Keratinocyte (primary cell): ENCODE results near the gene SPATA6. TPM values are rescaled to one million over a fixed set of nuclear protein-coding genes. Genes with fewer than 3 reads are reported as not detected.
"Not testable (repeated sequence)": the region's sequence is repeated elsewhere in the genome, so short reads cannot be mapped to it uniquely, and the experiment has no call there.

Experiments used
- DNase-seq: peaks from one replicate; pipeline ENCODE4 v3.0.0-alpha.2; 2011; ENCODE audit warnings: low read depth, missing footprints, low spot score
- FAIRE-seq: peaks from 2 replicates; lab custom pipeline; 2011; peaks lifted over from hg19 to GRCh38; lab: Jason Lieb, UNC
- H2AFZ ChIP-seq: 2 replicates; pipeline ENCODE4 v1.6.0; 2012; ENCODE audit warnings: low read length, control low read depth, inconsistent platforms; ENCODE audit not compliant: control insufficient read depth
- H3K27ac ChIP-seq: 2 replicates; pipeline ENCODE4 v1.5.1; 2011; ENCODE audit warnings: low read length; ENCODE audit not compliant: control insufficient read depth, insufficient read depth
- H3K27me3 ChIP-seq: 3 replicates; pipeline ENCODE4 v1.6.0; 2011; ENCODE audit warnings: low read length; ENCODE audit not compliant: control insufficient read depth, insufficient read depth; ENCODE audit errors: extremely low read depth
- H3K36me3 ChIP-seq, 2 experiments: 2 replicates in 1 of 2; 3 replicates in 1 of 2; pipeline ENCODE4 v1.5.1; 2011; ENCODE audit warnings: low read length in 2 of 2, mild to moderate bottlenecking in 1 of 2; ENCODE audit not compliant: control insufficient read depth in 2 of 2, insufficient read depth in 2 of 2; ENCODE audit errors: extremely low read depth in 1 of 2
- H3K4me1 ChIP-seq: 3 replicates; pipeline ENCODE4 v1.5.1; 2011; ENCODE audit warnings: low read length; ENCODE audit not compliant: control insufficient read depth, insufficient read depth; ENCODE audit errors: extremely low read depth
- H3K4me2 ChIP-seq: 3 replicates; pipeline ENCODE4 v1.6.0; 2011; ENCODE audit warnings: low read depth, low read length; ENCODE audit not compliant: control insufficient read depth, insufficient read depth; ENCODE audit errors: extremely low read depth
- H3K4me3 ChIP-seq, 3 experiments: fragments of 200-600 bp in 1 of 3; sonication (generic) in 1 of 3; 2 replicates in 2 of 3; 3 replicates in 1 of 3; pipeline ENCODE4 v1.5.1; 2011 to 2016; ENCODE audit warnings: low read length in 3 of 3, mild to moderate bottlenecking in 3 of 3, control low read depth in 2 of 3, inconsistent platforms in 1 of 3, low read depth in 1 of 3, mixed read lengths in 1 of 3, mixed run types in 1 of 3, moderate library complexity in 1 of 3; ENCODE audit not compliant: control insufficient read depth in 2 of 3, insufficient read depth in 2 of 3; ENCODE audit errors: extremely low read depth in 1 of 3
- H3K79me2 ChIP-seq: 2 replicates; pipeline ENCODE4 v1.6.0; 2012; ENCODE audit warnings: low read length; ENCODE audit not compliant: control insufficient read depth, insufficient read depth
- H3K9ac ChIP-seq: 3 replicates; pipeline ENCODE4 v1.6.0; 2011; ENCODE audit warnings: low read length; ENCODE audit not compliant: control insufficient read depth, insufficient read depth; ENCODE audit errors: extremely low read depth
- H3K9me1 ChIP-seq: 3 replicates; pipeline ENCODE4 v1.6.0; 2011; ENCODE audit warnings: low read length; ENCODE audit not compliant: control insufficient read depth, insufficient read depth; ENCODE audit errors: extremely low read depth
- H3K9me3 ChIP-seq: 2 replicates; pipeline ENCODE4 v1.5.1; 2012; ENCODE audit warnings: low read depth, low read length; ENCODE audit not compliant: control insufficient read depth
- H4K20me1 ChIP-seq: 3 replicates; pipeline ENCODE4 v1.6.0; 2011; ENCODE audit warnings: low read length; ENCODE audit not compliant: control insufficient read depth, insufficient read depth; ENCODE audit errors: extremely low read depth
- EZH2 ChIP-seq: IDR thresholded peaks from one replicate; pipeline ENCODE4 v1.6.1; 2012; ENCODE audit warnings: inconsistent platforms, mild to moderate bottlenecking, low read length, moderate library complexity
- dilution Hi-C: fragments of 300-500 bp; cut with MboI; formaldehyde crosslinking; loops from one replicate; pipeline ENCODE4 v1.7.0; 2020; ENCODE audit warnings: low sequenced_read_pairs; ENCODE audit not compliant: extremely low pct_ligation_motif_present
- polyA plus RNA-seq, 5 experiments: library from polyadenylated mRNA; depleted of rRNA in 3 of 5; stranded (reverse) in 3 of 5; stranded (forward) in 1 of 5; unstranded in 1 of 5; fragments of >200 nt; gene quantifications; 1 replicate in 1 of 5; 2 replicates in 3 of 5; 3 replicates in 1 of 5; pipeline versions ENCODE4 v1.2.1 to v1.2.3, GENCODE V29; 2011 to 2012; ENCODE audit warnings: missing spikeins in 2 of 5, low read depth in 1 of 5, low replicate concordance in 1 of 5
- TF ChIP-seq, protein P1 (sequence below), 3 experiments: IDR thresholded peaks in 1 of 3; conservative IDR thresholded peaks in 1 of 3; optimal IDR thresholded peaks in 1 of 3; 2 replicates in 2 of 3; 3 replicates in 1 of 3; pipeline versions ENCODE3 to v1.5.1; 2011; ENCODE audit warnings: low read length in 3 of 3, mild to moderate bottlenecking in 3 of 3, moderate library complexity in 2 of 3, control low read depth in 1 of 3, inconsistent platforms in 1 of 3; ENCODE audit not compliant: insufficient read depth in 2 of 3; ENCODE audit errors: extremely low read depth in 1 of 3

Gene SPATA6
- polyA plus RNA-seq, 1 donor (not counting 4 experiments of a cell fraction or from before 2014, with no cell fraction given): 1.7 TPM

DNA sequence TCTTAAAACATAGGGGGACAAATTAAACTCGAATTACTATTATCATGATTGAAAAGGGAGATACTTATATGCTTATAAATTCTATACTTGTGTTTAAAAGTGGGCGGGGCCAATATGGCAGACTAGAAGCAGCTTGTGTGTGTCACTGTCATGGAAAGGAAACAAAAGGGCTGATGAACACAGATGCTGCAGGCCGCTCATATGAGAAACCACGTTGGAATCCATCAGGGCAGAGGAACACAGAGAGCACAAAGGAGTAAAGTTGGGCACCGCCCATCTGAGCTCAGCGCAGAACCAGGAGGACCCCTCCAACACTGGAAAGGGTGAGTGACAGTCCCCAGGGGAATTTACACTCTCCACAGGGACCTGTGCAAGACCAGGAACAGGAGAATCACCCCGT, 142.5 kb downstream of the SPATA6 start:
- H4K20me1 ChIP-seq: no peaks in the 10 kb centered on the region
- H3K27me3 ChIP-seq: no peaks in the 10 kb centered on the region
- no peaks in the 10 kb centered on the region for H3K9me1 ChIP-seq
- no peak for FAIRE-seq
- H3K9ac ChIP-seq: no peak overlapping the region
- no peak overlapping the region for H2AFZ ChIP-seq
- dilution Hi-C loops: no loop called here
- no peaks in the 10 kb centered on the region for H3K36me3 ChIP-seq
- H3K4me2 ChIP-seq: no peak overlapping the region
- H3K79me2 ChIP-seq: no peaks in the 10 kb centered on the region
- no peak overlapping the region for H3K4me3 ChIP-seq
- H3K27ac ChIP-seq: no peak overlapping the region
- no peaks in the 10 kb centered on the region for H3K4me1 ChIP-seq
- no peak for DNase-seq
- TF ChIP-seq EZH2: no peak
- TF ChIP-seq, protein P1, sequence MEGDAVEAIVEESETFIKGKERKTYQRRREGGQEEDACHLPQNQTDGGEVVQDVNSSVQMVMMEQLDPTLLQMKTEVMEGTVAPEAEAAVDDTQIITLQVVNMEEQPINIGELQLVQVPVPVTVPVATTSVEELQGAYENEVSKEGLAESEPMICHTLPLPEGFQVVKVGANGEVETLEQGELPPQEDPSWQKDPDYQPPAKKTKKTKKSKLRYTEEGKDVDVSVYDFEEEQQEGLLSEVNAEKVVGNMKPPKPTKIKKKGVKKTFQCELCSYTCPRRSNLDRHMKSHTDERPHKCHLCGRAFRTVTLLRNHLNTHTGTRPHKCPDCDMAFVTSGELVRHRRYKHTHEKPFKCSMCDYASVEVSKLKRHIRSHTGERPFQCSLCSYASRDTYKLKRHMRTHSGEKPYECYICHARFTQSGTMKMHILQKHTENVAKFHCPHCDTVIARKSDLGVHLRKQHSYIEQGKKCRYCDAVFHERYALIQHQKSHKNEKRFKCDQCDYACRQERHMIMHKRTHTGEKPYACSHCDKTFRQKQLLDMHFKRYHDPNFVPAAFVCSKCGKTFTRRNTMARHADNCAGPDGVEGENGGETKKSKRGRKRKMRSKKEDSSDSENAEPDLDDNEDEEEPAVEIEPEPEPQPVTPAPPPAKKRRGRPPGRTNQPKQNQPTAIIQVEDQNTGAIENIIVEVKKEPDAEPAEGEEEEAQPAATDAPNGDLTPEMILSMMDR (optimal IDR thresholded peaks at IDR 0.05 in 1 of 3, IDR thresholded peaks at IDR 0.05 in 1 of 3, conservative IDR thresholded peaks at IDR 0.05 in 1 of 3; ENCODE audit: extremely low read depth in 1 of 3, insufficient read depth in 2 of 3, low read length in 3 of 3): no peak
- no peaks in the 10 kb centered on the region for H3K9me3 ChIP-seq

- H2AFZ ChIP-seq, H3K9me1 ChIP-seq, H3K9me3 ChIP-seq, H3K4me2 ChIP-seq, H3K4me1 ChIP-seq, H4K20me1 ChIP-seq, H3K9ac ChIP-seq, FAIRE-seq, H3K27me3 ChIP-seq, dilution Hi-C loops, DNase-seq, H3K4me3 ChIP-seq, H3K27ac ChIP-seq, H3K36me3 ChIP-seq, H3K79me2 ChIP-seq: not testable (repeated sequence)
Observed at GRCh38 chr1:48311829-48312228, 160.2 kb downstream of the SPATA6 start.

DNA sequence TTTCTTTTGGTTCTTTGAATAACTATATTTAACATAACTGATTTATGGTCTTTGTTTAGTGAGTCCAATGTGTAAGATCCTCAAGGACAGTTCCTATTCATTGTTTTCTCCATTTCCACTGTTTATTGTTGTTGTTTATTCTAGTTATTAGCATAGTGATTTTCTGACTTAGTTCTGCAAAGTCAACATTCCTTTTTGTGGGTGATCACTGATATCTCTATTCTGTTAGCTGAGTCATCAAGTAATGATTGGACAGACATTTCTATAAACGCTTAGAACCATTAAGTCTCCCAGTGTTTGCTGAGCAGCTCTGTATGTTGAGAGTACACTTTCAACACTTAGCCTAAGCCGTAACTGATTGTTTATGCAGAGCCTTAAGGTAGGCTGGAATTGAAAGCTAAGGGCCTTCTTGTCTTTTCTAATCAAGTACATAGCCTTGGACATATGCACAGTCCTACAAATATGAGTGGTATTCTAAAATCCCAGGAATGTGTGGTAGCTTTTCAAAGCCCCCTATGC, 162.4 kb downstream of the SPATA6 start:
- no peak overlapping the region for H3K27ac ChIP-seq
- H3K4me2 ChIP-seq: no peak overlapping the region
- dilution Hi-C loops: no loop called here
- H3K27me3 ChIP-seq: no peaks in the 10 kb centered on the region
- no peak overlapping the region for H3K9ac ChIP-seq
- no peaks in the 10 kb centered on the region for H3K36me3 ChIP-seq
- H3K4me1 ChIP-seq: no peaks in the 10 kb centered on the region
- no peaks in the 10 kb centered on the region for H3K9me3 ChIP-seq
- no peaks in the 10 kb centered on the region for H3K9me1 ChIP-seq
- FAIRE-seq (no peak), DNase-seq (no peak)
- TF ChIP-seq EZH2: no peak
- TF ChIP-seq, protein P1 (optimal IDR thresholded peaks at IDR 0.05 in 1 of 3, IDR thresholded peaks at IDR 0.05 in 1 of 3, conservative IDR thresholded peaks at IDR 0.05 in 1 of 3; ENCODE audit: extremely low read depth in 1 of 3, insufficient read depth in 2 of 3, low read length in 3 of 3): no peak
- H4K20me1 ChIP-seq: no peaks in the 10 kb centered on the region
- no peak overlapping the region for H3K4me3 ChIP-seq
- H3K79me2 ChIP-seq: no peaks in the 10 kb centered on the region
- no peak overlapping the region for H2AFZ ChIP-seq
